Measurements from ENCODE around the gene CSF3R.
"Not testable (repeated sequence)": the region's sequence is repeated elsewhere in the genome, so short reads cannot be mapped to it uniquely, and the experiment has no call there.

CSF3R gene

DNA sequence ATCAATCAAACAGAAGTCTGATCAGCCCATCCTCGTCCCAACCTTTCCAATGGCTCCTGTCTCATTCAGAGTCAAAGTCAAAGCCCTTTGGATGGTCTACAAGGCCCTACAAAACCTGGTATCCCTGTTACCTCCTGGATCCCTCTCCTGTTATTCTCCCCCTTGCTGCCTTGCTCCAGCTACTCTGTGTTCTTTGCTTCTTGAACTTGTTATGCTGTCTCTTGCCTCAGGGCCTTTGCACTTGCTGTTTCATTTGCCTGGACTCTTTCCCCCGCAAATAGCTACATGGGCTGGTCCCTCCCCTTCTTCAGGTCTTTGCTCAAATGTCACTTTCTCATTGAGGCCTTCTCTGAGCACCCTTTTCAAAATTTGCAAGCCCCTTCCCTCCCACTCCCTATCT is 1.4 kb upstream of the CSF3R start:
- DNase-seq (ENCODE audit: low read depth, low spot score): no peak

DNA sequence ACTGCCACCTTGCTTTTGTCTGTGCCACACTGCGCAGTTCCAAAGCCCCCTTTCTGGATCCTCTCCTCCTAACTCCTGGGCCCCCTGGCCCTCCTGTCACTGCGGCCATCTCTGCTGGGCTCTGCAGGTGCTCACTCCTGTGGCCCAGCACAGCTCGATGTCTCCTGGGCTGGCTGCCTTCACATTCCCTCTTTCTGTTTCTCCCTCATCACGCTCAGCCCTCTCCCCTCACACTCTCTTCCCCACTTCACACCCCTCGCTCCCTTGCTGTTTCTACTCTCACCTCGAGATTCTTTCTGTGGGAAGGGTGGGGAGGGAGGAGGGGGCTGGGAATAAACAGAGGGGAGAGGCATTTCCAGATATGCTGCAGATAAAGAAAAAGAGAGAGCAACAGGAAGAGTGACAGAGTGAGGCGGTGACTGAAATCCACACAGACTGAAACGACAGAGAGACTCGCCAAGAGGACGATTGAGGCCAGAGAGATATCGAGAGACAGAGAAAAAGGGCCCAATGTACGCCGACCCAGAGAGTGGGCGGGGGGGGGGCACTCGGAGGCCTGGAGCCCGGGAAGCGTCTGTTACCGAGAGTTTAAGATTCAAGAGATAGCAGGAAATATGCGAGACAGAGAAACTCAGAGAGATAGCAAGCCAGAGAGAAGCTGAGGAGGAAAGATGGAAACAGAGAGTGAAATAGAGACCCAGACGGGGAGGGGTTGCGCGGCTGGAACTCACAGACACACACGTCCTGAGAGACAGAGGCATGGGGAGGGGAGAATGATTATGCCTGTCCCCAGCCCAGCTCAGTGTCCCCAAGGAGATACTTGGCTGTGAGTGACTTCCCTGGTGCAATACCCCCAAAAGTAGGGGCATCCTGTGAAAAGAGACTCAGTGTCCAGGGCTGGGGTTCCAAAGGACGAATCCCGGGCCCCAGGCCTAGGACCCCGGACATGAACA is 666 bp downstream of the CSF3R start:
- no peak for DNase-seq (ENCODE audit: low read depth, low spot score)

DNA sequence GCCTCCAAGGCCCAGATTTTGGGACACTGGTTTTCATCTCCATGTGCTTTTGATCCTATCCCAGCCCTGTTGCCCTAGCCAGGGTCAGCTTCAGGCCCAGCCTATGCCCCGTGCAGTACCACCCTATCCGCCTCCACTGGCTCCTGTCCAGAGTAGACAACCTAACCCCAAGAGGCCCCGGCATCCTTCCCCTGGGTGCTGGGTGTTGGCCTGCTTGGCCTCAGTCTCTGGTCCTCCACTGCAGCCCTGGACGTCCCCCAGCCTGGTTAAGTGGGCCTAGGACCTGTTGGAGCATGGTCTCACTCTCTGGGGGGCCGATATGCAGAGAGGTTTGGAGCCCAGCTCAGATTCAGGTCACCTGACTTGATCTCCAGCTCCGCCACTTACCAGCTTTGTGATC is 1.6 kb downstream of the CSF3R start:
- DNase-seq (ENCODE audit: low read depth, low spot score): no peak

DNA sequence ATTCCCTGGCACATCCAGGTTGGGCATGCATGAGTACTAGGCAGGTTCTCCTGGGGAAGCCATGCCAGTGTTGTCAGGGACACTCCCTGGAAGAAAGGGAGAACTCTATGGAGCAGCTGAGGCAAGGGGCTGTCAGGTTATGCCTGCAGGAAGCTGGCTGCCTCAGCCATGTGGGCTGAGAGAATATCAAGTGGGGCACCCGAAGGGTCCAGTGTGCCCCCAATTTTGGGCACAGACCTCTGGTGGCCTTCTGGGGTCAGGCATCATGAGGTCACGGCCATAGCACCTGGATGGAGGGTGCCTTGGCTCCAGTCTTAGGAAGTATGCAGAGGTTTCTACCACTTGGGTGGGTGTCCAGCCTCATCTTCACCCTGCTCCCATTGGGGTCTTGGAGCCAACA is 2.6 kb downstream of the CSF3R start:
- DNase-seq (ENCODE audit: low read depth, low spot score): no peak

DNA sequence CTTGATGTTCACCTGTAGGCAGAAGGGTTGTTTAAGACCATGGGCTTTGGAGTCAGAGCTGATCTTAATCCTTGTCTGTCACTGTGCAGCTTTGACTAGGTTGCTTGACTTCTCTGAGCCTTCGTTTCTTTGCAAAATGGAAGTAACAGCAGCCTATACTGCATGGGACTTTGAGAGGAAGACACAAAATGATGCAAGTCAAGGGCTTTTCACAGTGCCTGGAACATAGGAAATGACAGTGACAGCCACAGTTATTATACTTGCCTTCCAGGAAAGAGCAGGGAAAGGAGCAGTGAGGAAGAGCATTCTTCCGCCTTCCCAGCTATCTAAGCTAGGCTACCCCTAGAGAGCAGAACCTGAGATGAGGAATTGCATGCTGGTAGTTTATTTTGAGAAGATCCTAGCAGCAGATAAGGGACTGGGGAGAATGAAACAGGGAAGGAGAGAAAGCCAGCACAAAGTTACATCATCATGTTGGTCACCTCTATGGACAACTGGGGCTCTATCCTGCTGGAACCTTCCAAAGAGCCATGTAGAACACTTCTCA is 3.1 kb downstream of the CSF3R start:
- no peak for DNase-seq (ENCODE audit: low read depth, low spot score)

DNA sequence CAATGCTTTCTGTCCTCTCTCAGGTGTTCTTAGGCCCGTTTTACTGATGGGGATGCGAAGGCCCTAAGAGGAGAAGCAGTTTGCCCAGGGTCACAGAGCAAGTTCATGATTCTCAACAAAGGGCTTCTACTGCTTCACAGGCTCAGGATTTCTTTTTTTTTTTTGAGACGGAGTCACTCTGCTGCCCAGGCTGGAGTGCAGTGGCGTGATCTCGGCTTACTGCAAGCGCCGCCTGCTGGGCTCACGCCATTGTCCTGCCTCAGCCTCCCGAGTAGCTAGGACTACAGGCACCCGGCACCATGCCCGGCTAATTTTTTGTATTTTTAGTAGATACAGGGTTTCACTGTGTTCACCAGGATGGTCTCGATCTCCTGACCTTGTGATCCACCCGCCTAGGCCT is 5.1 kb downstream of the CSF3R start:
- not testable (repeated sequence) for DNase-seq (ENCODE audit: low read depth, low spot score)

DNA sequence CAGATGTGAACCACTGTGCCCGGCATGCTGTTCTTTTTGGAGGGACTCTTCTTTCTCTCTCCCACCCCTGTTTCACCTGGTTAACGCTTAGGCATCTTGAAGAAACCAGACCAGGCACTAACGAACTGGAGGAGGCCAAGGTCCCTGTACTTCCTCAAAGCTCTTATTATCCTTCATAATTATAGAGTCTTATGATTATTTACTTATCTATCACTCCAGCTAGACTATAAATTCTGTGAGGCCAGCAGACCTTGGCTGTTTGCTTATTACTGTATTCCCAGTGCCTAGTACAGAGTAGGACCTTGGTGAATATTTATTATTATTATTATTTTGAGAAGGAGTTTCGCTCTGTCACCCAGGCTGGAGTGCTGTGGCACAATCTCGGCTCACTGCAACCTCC is 5.8 kb downstream of the CSF3R start:
- DNase-seq (ENCODE audit: low read depth, low spot score): no peak

DNA sequence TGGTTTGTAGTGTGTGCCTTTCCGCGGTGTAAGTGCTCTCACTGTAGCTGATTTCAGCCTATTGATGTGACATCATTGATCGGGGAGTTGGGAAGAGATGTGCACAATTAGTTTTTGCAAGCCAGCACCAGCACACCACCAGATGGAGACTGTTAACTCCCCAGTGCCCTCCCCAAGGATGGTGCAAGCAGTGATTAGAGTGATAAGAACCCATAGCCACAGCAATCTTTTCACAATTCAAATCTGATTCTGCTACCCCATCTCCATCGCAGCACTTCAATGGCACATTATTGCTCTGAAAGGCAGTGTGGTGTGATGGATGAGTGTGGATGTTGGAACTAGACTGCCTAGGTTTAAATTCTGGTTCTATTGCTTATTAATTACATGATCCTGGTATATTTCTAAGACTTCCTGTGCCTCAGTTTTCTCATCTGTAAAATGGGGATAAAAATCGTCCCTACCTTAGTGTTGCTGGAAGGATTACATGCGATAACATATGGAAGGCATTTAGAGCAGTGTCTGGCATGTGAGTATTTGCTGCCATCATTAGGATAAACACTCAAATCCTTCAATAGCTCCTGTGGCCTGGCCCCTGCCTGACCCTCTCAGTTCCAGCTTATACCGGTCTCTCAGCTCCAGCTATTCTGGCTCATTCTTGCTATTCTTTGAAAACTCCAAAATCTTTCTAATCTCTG is 6.7 kb downstream of the CSF3R start:
- DNase-seq (ENCODE audit: low read depth, low spot score): no peak

DNA sequence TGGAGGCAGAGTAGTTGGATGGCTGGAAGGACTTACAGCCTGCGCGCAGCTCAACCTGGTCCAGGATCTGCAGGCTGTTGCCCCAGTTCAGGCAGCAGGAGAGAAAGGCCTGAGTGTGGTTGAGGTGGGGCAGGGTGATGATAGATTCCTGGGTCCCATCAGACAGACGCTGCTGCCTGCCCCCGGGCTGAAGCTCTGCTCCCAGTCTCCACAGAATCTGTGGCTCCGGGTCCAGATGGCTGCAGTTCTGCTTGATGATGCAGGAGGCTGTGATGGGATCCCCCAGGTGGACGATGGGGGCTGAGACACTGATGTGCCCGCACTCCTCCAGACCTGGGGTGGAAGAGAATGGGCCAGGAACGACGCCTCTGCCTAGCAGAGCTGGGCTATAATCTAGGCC is 7.4 kb downstream of the CSF3R start:
- DNase-seq (ENCODE audit: low read depth, low spot score): no peak

DNA sequence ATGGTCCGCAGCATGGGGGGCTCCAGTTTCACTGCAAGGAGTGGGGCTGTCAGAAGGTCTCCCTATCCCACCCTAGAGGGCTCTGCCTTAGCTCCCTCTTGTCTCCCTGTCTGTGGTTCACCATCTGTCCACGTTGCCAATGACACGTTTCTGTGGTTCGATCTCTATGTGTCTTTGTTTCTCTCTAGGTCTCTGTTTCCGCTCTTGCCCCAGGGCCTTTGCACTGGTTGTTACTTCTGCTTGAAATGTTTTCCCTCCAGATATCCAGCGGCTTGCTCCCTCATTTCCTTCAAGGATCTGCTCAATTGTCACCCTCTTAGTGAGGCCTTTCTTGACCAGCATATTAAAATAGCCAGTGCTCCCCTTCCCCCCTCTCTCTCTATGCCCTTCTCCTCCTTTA is 10.1 kb downstream of the CSF3R start:
- DNase-seq (ENCODE audit: low read depth, low spot score): no peak

DNA sequence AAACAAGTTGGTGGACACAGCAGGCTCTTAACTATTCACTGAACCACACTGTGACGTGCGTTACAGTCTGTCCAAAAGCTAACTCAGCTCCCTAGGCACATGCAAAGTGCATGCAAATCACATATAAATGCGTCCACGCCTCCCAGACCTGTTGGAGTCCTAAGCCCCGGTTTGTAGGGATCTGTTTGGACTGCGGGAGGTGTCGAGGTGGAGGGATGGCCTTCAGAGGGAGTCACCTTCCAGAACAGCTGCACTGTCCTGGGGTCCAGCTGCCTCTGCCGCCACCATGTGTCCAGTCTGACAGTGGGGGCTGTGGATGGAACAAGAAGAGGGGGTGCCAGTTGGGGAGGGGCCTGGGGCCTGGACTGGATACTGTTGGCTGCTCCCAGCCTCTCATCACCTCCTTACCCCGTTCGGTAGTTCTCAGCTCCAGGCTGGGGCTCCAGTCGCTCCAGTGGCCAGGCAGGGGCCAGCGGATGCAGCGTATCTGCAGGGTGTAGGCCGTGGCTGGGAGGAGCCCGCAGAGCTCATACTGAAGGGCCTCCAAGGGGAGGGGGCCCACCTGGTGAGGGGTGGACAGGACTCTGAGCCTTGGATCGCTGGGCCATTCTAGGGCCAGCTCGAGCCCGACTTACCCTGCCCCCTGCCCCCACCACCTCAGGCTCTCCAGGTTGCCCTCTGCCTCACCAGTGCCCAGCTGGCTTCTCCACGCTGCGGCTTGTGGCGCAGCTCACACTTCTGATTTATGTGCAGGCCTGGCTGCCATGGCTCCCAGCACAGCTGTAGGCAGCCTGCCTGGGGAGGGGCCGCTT is 10.7 kb downstream of the CSF3R start:
- no peak for DNase-seq (ENCODE audit: low read depth, low spot score)

DNA sequence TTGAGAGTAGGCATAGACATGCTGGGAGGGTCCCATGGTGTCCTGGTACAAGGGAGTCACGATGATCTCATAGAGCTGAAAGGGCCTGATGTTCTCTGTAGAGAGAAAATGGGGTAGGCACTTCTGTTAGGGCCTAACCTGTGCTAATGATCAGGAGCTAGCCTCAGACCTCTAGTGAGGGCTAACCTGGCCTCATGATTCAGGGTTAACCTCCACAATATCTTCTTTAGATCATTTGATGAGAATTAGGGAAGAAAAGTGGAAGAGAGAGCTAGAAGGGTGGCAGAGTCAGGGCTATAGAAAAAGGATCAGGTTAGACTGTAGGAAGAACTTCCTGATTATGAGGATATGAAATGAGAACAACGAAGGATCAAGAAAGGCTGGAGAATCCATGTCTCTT is 13.6 kb downstream of the CSF3R start:
- DNase-seq (ENCODE audit: low read depth, low spot score): no peak

DNA sequence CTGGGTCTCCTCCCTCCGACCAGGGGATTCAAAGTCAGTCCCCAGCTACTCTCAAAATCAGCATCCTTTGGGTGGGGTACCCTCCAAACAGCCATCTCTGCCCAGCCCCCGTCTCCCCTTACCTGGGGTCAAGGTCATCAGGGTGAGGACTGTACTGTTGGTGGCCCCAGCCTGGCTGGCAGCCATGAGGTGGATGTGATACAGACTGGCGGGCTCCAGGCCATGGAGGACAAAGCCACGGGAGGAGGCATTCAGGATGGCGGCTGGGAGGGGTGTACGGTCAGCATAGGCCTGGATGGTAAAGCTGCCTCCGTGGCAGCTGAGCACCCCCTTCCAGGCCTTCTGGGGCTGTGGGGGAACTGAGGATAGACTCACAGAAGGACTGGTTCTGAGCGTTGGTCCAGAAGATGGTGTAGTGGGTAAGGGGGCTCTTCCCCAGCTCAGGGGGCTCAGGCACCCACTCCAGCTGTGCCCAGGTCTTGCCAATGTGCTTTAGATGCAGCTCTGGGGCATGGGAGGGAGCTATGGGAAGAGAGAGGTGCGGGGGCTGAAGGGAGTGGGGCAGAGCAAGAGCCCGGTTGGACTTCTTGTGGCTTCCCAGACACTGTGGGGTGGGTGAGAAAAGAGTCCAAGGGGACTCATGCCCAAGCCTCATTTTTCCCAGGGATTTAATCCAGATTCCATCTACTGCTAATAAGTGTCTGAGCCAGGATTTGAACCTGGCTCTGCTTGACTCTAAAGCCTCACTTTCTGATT is 14.8 kb downstream of the CSF3R start:
- no peak for DNase-seq (ENCODE audit: low read depth, low spot score)

DNA sequence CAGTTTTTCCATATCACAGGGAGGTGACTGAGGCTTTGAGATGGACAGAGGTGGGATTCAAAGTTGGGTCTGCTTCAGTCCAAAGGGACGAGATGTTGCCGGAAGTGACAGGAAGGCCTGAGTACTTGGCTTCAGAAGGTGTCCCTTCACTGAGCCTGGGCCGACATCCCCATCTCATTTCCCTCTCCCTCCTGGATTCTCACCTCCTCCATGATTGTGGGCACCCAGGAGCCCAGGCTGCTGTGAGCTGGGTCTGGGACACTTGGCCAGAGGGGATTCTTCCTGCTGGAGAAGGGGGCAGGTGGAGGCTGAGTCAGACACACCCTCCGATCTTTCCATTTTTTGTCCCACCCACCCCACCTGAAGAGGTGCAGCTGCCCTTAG is 15.7 kb downstream of the CSF3R start:
- no peak for DNase-seq (ENCODE audit: low read depth, low spot score)

DNA sequence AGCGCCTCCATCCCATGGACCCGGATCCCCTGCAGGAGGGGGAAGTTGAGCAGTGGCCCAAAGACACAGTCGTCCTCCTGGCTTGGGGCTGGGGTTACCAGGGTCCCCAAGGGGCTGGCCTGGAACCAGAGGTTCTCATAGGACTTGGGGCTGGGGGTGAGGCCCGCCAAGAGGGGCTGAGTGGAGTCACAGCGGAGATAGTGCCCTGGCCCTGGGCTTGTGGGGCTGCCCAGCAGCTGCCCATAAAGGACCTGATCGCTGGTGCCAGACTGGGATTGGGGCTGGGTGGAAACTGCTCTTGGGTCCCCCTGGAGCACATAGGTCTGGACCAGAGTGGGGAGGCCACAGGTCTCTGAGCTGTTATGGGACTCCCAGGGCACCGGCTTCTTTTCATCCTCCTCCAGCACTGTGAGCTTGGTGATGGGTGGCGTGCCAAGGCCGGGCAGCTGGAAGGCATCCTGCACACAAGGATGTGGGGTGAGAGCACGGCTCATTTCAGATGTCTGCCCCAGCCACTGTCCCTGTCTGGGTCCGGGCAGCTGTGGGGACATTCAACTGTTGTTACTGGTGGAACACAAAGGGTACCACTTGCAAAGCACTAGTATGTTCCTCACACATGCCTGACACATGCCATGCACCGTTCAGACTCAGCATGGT is 16.2 kb downstream of the CSF3R start:
- DNase-seq (ENCODE audit: low read depth, low spot score): no peak

DNA sequence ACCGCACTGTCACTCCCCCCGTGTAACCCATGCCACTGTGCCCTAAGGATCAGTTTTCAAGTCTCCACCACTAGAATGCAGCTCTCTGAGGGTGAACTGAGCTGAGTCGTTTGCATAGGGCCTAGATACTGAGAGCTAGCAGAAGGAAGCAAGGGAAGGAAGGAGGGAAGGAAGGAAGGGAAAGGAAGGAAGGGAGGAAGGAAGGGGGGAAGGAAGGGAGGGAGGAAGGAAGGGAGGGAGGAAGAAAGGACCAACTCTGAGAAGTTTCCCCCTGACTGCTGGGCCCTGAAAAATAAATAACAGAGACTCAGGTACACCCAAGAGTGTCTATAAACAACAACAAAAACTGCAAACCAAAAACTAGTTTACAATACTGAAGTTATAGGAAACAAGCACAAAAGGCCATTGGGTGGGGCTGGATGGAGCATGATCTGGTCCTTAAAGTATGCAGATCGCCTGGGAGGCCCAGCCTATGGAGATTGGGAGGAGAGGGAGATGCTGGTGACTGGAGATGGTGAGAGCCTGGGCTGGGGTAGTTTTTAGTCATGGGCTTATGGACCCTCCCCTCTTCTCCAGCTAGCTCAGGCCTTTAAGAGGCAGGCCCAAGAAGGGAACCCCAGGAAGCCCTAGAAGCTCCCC is 16.9 kb downstream of the CSF3R start:
- no peak for DNase-seq (ENCODE audit: low read depth, low spot score)

DNA sequence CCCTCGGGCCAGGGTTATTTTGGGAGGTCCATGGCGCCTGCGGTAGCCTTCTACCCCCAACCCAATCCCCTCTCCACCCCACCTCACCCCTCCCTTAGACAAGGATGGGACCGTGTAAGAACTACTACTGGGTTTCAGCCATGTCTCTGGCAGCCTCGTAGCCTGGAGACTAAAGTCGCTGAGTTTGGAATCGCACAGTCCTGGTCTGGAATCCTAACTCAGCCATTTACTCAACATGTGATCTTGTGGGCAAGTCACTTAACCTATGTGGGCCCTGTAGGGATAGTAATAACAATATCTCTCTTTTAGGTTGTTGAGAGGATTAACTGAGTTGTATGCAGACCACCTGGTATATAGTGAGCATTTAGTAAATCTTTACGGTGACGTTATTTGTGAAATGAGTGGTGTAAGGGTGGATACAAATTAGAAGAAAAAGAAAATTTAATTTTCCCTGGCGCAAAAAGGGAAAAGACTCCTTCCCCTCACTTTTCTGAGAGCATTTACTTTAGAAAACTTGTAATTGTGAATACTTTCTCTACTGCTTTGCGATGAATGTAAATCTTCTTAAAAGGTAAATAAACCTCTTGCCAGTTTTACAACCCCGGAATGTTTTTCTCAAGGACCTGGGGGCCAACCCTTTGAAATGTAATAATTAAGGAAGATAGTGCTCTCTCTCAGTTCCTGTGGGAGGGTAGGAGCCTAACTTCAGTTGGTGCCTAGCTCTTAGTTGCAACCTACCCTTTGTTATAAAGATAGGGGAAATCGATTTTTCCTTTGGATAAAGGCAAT is 17.9 kb downstream of the CSF3R start:
- DNase-seq (ENCODE audit: low read depth, low spot score): no peak

DNA sequence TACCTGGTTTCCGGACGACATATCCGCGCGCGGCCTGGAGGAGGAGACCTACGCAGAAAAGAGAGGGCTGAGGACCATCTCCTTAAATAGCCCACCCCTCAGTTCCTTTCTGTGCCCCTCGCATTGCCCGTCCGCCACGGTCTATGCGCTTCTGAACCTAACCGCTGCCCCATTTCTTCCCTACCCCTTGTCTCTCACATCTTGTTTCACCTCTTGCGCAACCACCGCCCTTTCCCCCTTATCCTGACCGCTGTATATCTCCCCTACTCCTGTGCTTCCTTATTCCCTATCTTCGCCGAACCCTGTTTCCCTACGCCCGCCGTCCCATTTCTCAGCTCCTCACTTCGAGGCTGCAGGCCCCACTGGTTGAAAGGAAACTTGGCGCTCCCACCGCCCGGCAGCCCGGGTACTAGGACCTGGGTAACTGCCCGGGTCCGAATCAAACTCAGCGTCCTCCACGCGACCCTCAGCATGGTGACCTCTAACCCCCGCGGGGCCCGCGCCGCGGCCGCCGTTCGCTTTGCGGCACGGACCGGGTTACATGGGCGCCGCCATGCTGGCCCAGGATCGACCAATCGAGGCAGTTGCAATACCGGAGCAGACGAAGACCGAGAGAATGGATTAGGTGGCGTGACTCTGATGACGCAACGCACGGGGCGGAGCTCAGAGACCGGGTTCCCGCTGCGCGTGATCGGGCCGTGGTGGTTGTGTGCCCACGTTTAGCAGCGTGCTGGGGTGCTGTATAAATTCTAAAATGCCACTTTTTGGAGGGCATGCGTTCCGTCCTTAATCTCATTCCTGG is 18.7 kb downstream of the CSF3R start, which contains the start of gene MRPS15:
Gene MRPS15 (minus strand): TSS at position 582 of the 802 bp plus-strand sequence. CDS start 109 bp downstream, at position 473.
- DNase-seq (ENCODE audit: low read depth, low spot score): peak; percentile 81

DNA sequence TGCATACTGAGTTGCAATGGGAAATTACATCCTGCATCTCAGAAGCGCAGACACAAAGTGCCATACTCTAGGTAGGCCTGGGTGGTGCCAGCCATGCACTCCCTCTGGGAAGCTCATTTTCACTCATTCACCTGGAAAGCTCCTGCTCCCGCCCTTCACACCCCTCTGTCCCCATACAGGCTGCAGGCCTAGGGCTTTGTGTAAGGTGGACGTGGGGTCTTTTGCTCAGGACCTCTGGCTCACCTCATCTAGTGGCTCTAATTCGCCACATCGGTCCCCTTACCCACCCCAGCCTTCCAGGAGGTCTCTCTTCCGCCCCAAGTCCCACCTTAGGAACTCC is 19.3 kb downstream of the CSF3R start:
- DNase-seq (ENCODE audit: low read depth, low spot score): no peak
